ENCODE data around the gene WASL. TPM values are rescaled to one million over a fixed set of nuclear protein-coding genes. Genes with fewer than 3 reads are reported as not detected.
"Not testable (repeated sequence)": the region's sequence is repeated elsewhere in the genome, so short reads cannot be mapped to it uniquely, and the experiment has no call there.

The WASL gene
- total RNA-seq, 4 donors from 2014 or later, result 42.5 to 55.9 (median 47.9) TPM

DNA sequence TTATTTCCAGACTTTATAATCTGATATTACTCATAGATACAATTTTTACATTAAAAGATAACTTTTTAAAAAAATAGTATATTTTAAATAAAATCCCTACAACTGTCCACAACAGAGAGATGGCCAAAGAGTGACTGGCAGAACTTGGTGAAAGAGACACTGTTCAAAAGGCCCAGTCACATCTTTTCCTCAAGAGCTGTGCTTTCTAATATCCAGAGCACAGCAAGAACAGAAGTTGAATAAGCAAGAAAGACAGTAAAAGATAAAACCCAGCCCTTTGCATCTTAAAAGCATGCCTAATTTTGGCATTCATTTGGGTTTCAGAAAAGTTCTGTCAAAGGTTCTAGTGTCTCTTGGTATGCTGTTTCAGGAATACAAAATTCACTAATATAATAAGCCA, 6.9 kb downstream of the WASL start:
- ATAC-seq, result no peak
- no peaks in the 10 kb centered on the region for H3K27me3 ChIP-seq
- H3K4me1 ChIP-seq, result peaks cover 2 to 69% (median 25%) of the 10 kb centered on the region in 3 donors

GRCh38 chr7:123738808-123739207, 10.0 kb downstream of the WASL start:
- no peak for TF ChIP-seq POLR2AphosphoS5 (IDR thresholded peaks at IDR 0.05)
- TF ChIP-seq, protein P1, sequence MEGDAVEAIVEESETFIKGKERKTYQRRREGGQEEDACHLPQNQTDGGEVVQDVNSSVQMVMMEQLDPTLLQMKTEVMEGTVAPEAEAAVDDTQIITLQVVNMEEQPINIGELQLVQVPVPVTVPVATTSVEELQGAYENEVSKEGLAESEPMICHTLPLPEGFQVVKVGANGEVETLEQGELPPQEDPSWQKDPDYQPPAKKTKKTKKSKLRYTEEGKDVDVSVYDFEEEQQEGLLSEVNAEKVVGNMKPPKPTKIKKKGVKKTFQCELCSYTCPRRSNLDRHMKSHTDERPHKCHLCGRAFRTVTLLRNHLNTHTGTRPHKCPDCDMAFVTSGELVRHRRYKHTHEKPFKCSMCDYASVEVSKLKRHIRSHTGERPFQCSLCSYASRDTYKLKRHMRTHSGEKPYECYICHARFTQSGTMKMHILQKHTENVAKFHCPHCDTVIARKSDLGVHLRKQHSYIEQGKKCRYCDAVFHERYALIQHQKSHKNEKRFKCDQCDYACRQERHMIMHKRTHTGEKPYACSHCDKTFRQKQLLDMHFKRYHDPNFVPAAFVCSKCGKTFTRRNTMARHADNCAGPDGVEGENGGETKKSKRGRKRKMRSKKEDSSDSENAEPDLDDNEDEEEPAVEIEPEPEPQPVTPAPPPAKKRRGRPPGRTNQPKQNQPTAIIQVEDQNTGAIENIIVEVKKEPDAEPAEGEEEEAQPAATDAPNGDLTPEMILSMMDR (IDR thresholded peaks at IDR 0.05), result no peak
- TF ChIP-seq EP300 (IDR thresholded peaks at IDR 0.05), result no peak
- no peak for TF ChIP-seq POLR2A (IDR thresholded peaks at IDR 0.05)
- H3K27me3 ChIP-seq, result no peaks in the 10 kb centered on the region
- H3K9me3 ChIP-seq, result peaks cover 0 to 10% (median 0%) of the 10 kb centered on the region in 3 donors
- no peak for ATAC-seq
- no peak overlapping the region for H3K4me3 ChIP-seq
- H3K27ac ChIP-seq, result no peak overlapping the region
- no peaks in the 10 kb centered on the region for H3K36me3 ChIP-seq
- peaks cover 0 to 41% (median 0%) of the 10 kb centered on the region in 3 donors for H3K4me1 ChIP-seq
- WGBS, 2 donors (ENCODE audit: low coverage in 1 of 2), result 93 to 100% methylated on average over 2 of the region's 2 CpGs

More for the DNA sequence above, 6.9 kb downstream of the WASL start:
- H3K9me3 ChIP-seq, result no peaks in the 10 kb centered on the region
- TF ChIP-seq POLR2AphosphoS5 (IDR thresholded peaks at IDR 0.05), result no peak
- TF ChIP-seq, protein P1 (IDR thresholded peaks at IDR 0.05), result no peak
- H3K36me3 ChIP-seq, result no peaks in the 10 kb centered on the region
- H3K4me3 ChIP-seq, result no peak overlapping the region
- no peak overlapping the region for H3K27ac ChIP-seq

- no peak for ATAC-seq
- H3K4me3 ChIP-seq, result no peak overlapping the region
- H3K4me1 ChIP-seq, result peaks cover 0 to 36% (median 0%) of the 10 kb centered on the region in 3 donors
- H3K36me3 ChIP-seq, result no peaks in the 10 kb centered on the region
- TF ChIP-seq, protein P1 (IDR thresholded peaks at IDR 0.05), result no peak
- TF ChIP-seq EP300 (IDR thresholded peaks at IDR 0.05), result no peak
- TF ChIP-seq POLR2A (IDR thresholded peaks at IDR 0.05), result no peak
- TF ChIP-seq POLR2AphosphoS5 (IDR thresholded peaks at IDR 0.05), result no peak
- no peaks in the 10 kb centered on the region for H3K27me3 ChIP-seq
- H3K27ac ChIP-seq, result no peak overlapping the region
- 75 to 81% methylated on average over 3 of the region's 3 CpGs for WGBS, 2 donors (ENCODE audit: low coverage in 1 of 2)
- H3K9me3 ChIP-seq, result peaks cover 0 to 10% (median 0%) of the 10 kb centered on the region in 3 donors
Observed at GRCh38 chr7:123738356-123738755, 10.4 kb downstream of the WASL start.

DNA sequence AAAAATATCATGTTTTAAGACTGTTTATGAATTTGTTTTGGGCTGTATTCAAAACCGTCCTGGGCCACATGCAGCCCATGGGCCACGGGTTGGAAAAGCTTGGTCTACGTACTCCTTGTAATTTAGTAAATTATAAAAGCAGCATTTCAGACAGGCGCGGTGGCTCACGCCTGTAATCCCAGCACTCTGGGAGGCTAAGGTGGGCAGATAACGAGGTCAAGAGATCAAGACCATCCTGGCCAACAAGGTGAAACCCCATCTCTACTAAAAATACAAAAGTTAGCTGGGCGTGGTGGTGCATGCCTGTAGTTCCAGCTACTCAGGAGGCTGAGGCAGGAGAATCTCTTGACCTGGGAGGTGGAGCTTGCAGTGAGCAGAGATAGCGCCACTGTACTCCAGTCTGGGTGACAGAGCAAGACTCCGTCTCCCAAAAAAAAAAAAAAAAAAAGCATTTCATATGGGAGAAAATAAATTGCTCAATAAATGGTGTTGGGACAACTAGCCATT, 11.6 kb downstream of the WASL start:
- not testable (repeated sequence) for H3K27ac ChIP-seq, H3K36me3 ChIP-seq, ATAC-seq, H3K9me3 ChIP-seq, H3K4me3 ChIP-seq, H3K27me3 ChIP-seq
- 81 to 92% methylated on average over 4 to 7 of the region's 10 CpGs for WGBS, 2 donors (ENCODE audit: low coverage in 1 of 2)
- peaks cover 0 to 25% (median 0%) of the 10 kb centered on the region in 3 donors for H3K4me1 ChIP-seq

- Histone ChIP-seq H3K27me3 (no peaks in the 10 kb centered on the region), H3K4me1 (peaks cover 0 to 21% (median 0%) of the 10 kb centered on the region in 3 donors), H3K9me3 (peaks cover 0 to 10% (median 0%) of the 10 kb centered on the region in 3 donors), H3K36me3 (no peaks in the 10 kb centered on the region), H3K27ac (no peak overlapping the region), H3K4me3 (no peak overlapping the region)
- ATAC-seq, result no peak
- TF ChIP-seq EP300 (IDR thresholded peaks at IDR 0.05), result no peak
- no peak for TF ChIP-seq POLR2A (IDR thresholded peaks at IDR 0.05)
- TF ChIP-seq POLR2AphosphoS5 (IDR thresholded peaks at IDR 0.05), result no peak
- TF ChIP-seq, protein P1 (IDR thresholded peaks at IDR 0.05), result no peak
- 81 to 93% methylated on average over 5 of the region's 5 CpGs for WGBS, 2 donors (ENCODE audit: low coverage in 1 of 2)
Observed at GRCh38 chr7:123735539-123735938, 13.3 kb downstream of the WASL start.
